Panc1 (cell line): Measurements from ENCODE around the gene UBE3B. TPM values are rescaled to one million over a fixed set of nuclear protein-coding genes. Genes with fewer than 3 reads are reported as not detected.

ENCODE experiments used
- ATAC-seq: fragments of 200-7000 bp; cut with Tn5 transposase; 2 replicates; pipeline ENCODE4 v1.9.1; 2020; ENCODE audit warnings: mild to moderate bottlenecking, moderate library complexity
- BruUV-seq: library from RNA; stranded (reverse); fragments of 400-500 nt; replicated peaks from 2 replicates; lab custom pipeline; 2021; lab: Mats Ljungman, UMichigan
- CTCF ChIA-PET: fragments of 300-600 bp; sonication (Branson Sonifier 250); formaldehyde crosslinking; loops from one replicate; lab custom pipeline; 2022; ENCODE audit warnings: antibody characterized with exemption; lab: Charles Lee
- POLR2A ChIA-PET: fragments of 300-600 bp; sonication (Branson Sonifier 250); formaldehyde crosslinking; loops from one replicate; lab custom pipeline; 2022; ENCODE audit warnings: antibody characterized with exemption; lab: Charles Lee
- DNase-seq: peaks from one replicate; pipeline ENCODE4 v3.0.0-alpha.2; 2010; ENCODE audit warnings: low read depth, low spot score
- H3K27ac ChIP-seq: 2 replicates; pipeline ENCODE4 v1.5.1; 2011; ENCODE audit warnings: mild to moderate bottlenecking, low read length, inconsistent platforms
- H3K27me3 ChIP-seq: fragments of 200-500 bp; sonication (Bioruptor generic); 2 replicates; pipeline ENCODE4 v1.6.0; 2014; ENCODE audit warnings: low read length, inconsistent platforms; ENCODE audit not compliant: control insufficient read depth, insufficient read depth
- H3K36me3 ChIP-seq: fragments of 200-500 bp; sonication (Bioruptor generic); 2 replicates; pipeline ENCODE4 v1.5.1; 2014; ENCODE audit warnings: inconsistent platforms, mild to moderate bottlenecking, low read length, moderate library complexity; ENCODE audit not compliant: control insufficient read depth, insufficient read depth
- H3K4me1 ChIP-seq: 2 replicates; pipeline ENCODE4 v1.5.1; 2011; ENCODE audit warnings: inconsistent platforms, mild to moderate bottlenecking, low read length, moderate library complexity; ENCODE audit not compliant: control insufficient read depth, insufficient read depth
- H3K4me3 ChIP-seq, 2 experiments: 2 replicates each; pipeline ENCODE4 v1.5.1; 2011 to 2012; ENCODE audit warnings: low read depth in 2 of 2, low read length in 2 of 2, mild to moderate bottlenecking in 2 of 2, inconsistent platforms in 1 of 2, moderate library complexity in 1 of 2
- H3K9me3 ChIP-seq: fragments of 200-500 bp; sonication (Bioruptor generic); 2 replicates; pipeline ENCODE4 v1.5.1; 2014; ENCODE audit warnings: low read depth, mild to moderate bottlenecking, inconsistent platforms, low read length, moderate library complexity; ENCODE audit not compliant: control insufficient read depth, insufficient read depth
- CTCF ChIP-seq: fragments of 450-650 bp; IDR thresholded peaks from 2 replicates; pipeline ENCODE4 v1.5.1; 2017; ENCODE audit warnings: mild to moderate bottlenecking
- POLR2AphosphoS5 ChIP-seq: IDR thresholded peaks from 2 replicates; pipeline ENCODE4 v1.6.1; 2012; ENCODE audit warnings: mild to moderate bottlenecking, low read depth, low read length, moderate library complexity
- REST ChIP-seq, 2 experiments: IDR thresholded peaks; 2 replicates each; pipeline ENCODE4 v1.6.1; 2011 to 2012; ENCODE audit warnings: low read depth in 2 of 2, control low read depth in 1 of 2, low read length in 1 of 2, mild to moderate bottlenecking in 1 of 2, moderate library complexity in 1 of 2; ENCODE audit not compliant: insufficient read depth in 1 of 2
- SIN3A ChIP-seq: IDR thresholded peaks from 2 replicates; pipeline ENCODE4 v1.6.1; 2012; ENCODE audit warnings: low read depth, mild to moderate bottlenecking, low read length, moderate library complexity, borderline replicate concordance; ENCODE audit not compliant: insufficient read depth
- TCF7L2 ChIP-seq: IDR thresholded peaks from 2 replicates; pipeline ENCODE4 v1.6.1; 2011; ENCODE audit warnings: mild to moderate bottlenecking, low read depth, low read length, inconsistent platforms
- in situ Hi-C: cut with HindIII; loops from 2 replicates; pipeline ENCODE4 v1.10.0; 2016; ENCODE audit warnings: low sequenced_read_pairs, low pct_unique_long_range_greater_than_20kb
- intact Hi-C: fragments of 100-400 bp; cut with micrococcal nuclease; formaldehyde crosslinking; loops from one replicate; pipeline ENCODE4 v1.10.0; 2022; ENCODE audit not compliant: unreplicated experiment
- total RNA-seq: library from RNA; stranded (reverse); gene quantifications from one replicate; pipeline ENCODE4 v1.2.1, GENCODE V29; 2021; ENCODE audit not compliant: unreplicated experiment

Gene UBE3B
- total RNA-seq, 1 experiment from 2014 or later = 38.9 TPM

GRCh38 chr12:109461049-109461845 is 16.2 kb upstream of the UBE3B start:
- no peak for ATAC-seq
- Histone ChIP-seq H3K27ac (peak overlapping the region; percentile 87), H3K9me3 (no peaks in the 10 kb centered on the region), H3K27me3 (no peaks in the 10 kb centered on the region), H3K4me3 (no peak overlapping the region), H3K4me1 (peaks cover 37% of the 10 kb centered on the region), H3K36me3 (peaks cover 4% of the 10 kb centered on the region)
- CTCF ChIA-PET = no interaction called here
- POLR2A ChIA-PET = interaction anchor here (0.5 kb wide), 1 partner anchor 307 kb away, joined by 4 read pairs; no protein-coding TSS in a partner anchor
- in situ Hi-C loops (no loop called here), intact Hi-C loops (no loop called here)
- BruUV-seq = no TSS peak
- TF ChIP-seq CTCF = no peak
- TF ChIP-seq POLR2AphosphoS5 = no peak
- TF ChIP-seq REST (IDR thresholded peaks at IDR 0.05; ENCODE audit: insufficient read depth in 1 of 2, low read depth in 2 of 2, low read length in 1 of 2) = no peak
- TF ChIP-seq SIN3A = no peak
- no peak for TF ChIP-seq TCF7L2
- DNase-seq = no peak

GRCh38 chr12:109461846-109462756 is 15.3 kb upstream of the UBE3B start:
- ATAC-seq (peak; percentile 59), DNase-seq (no peak)
- Histone ChIP-seq H3K4me3 (no peak overlapping the region), H3K27ac (peak overlapping the region; percentile 87), H3K4me1 (peaks cover 37% of the 10 kb centered on the region), H3K27me3 (no peaks in the 10 kb centered on the region), H3K9me3 (no peaks in the 10 kb centered on the region), H3K36me3 (peaks cover 4% of the 10 kb centered on the region)
- CTCF ChIA-PET = no interaction called here
- POLR2A ChIA-PET = no interaction called here
- TF ChIP-seq CTCF = no peak
- TF ChIP-seq REST (IDR thresholded peaks at IDR 0.05; ENCODE audit: insufficient read depth in 1 of 2, low read depth in 2 of 2, low read length in 1 of 2) = no peak
- no peak for TF ChIP-seq POLR2AphosphoS5
- TF ChIP-seq SIN3A = no peak
- TF ChIP-seq TCF7L2 = no peak
- intact Hi-C loops = no loop called here
- in situ Hi-C loops = no loop called here
- no TSS peak for BruUV-seq
